Measurements from ENCODE around the gene SCEL.

Gene SCEL

GRCh38 chr13:77596777-77597176 is 61.3 kb downstream of the SCEL start:
- H3K4me1 Mint-ChIP-seq = peaks cover 4% of the 10 kb centered on the region
- DNase-seq = no peak
- no peak overlapping the region for H3K4me3 Mint-ChIP-seq
- no peaks in the 10 kb centered on the region for H3K36me3 Mint-ChIP-seq (ENCODE audit: low read depth)
- no peak for TF ChIP-seq CTCF (IDR thresholded peaks at IDR 0.05)
- no peaks in the 10 kb centered on the region for H3K27me3 Mint-ChIP-seq (ENCODE audit: low read depth, poor library complexity)
- H3K27ac Mint-ChIP-seq = no peak overlapping the region
- peaks cover 13% of the 10 kb centered on the region for H3K9me3 Mint-ChIP-seq

- Mint-ChIP-seq H3K27ac (no peak overlapping the region), H3K4me3 (no peak overlapping the region), H3K27me3 (ENCODE audit: low read depth, poor library complexity) (no peaks in the 10 kb centered on the region), H3K36me3 (ENCODE audit: low read depth) (no peaks in the 10 kb centered on the region), H3K9me3 (peaks cover under 1% of the 10 kb centered on the region), H3K4me1 (peaks cover 4% of the 10 kb centered on the region)
- DNase-seq = no peak
- TF ChIP-seq CTCF (IDR thresholded peaks at IDR 0.05) = no peak
Measured at GRCh38 chr13:77599351-77599750, 63.8 kb downstream of the SCEL start.

- Mint-ChIP-seq H3K27ac (no peak overlapping the region), H3K9me3 (no peaks in the 10 kb centered on the region), H3K36me3 (ENCODE audit: low read depth) (no peaks in the 10 kb centered on the region), H3K4me1 (no peaks in the 10 kb centered on the region), H3K27me3 (ENCODE audit: low read depth, poor library complexity) (no peaks in the 10 kb centered on the region), H3K4me3 (no peak overlapping the region)
- DNase-seq = no peak
- no peak for TF ChIP-seq CTCF (IDR thresholded peaks at IDR 0.05)
Measured at GRCh38 chr13:77600701-77601100, 65.2 kb downstream of the SCEL start.

- DNase-seq = no peak
- TF ChIP-seq CTCF (IDR thresholded peaks at IDR 0.05) = no peak
- H3K27me3 Mint-ChIP-seq (ENCODE audit: low read depth, poor library complexity) = no peaks in the 10 kb centered on the region
- H3K9me3 Mint-ChIP-seq = no peaks in the 10 kb centered on the region
- H3K36me3 Mint-ChIP-seq (ENCODE audit: low read depth) = no peaks in the 10 kb centered on the region
- no peak overlapping the region for H3K27ac Mint-ChIP-seq
- no peaks in the 10 kb centered on the region for H3K4me1 Mint-ChIP-seq
- no peak overlapping the region for H3K4me3 Mint-ChIP-seq
Measured at GRCh38 chr13:77611068-77611467, 75.6 kb downstream of the SCEL start.

- Mint-ChIP-seq H3K4me1 (peaks cover 5% of the 10 kb centered on the region), H3K27ac (no peak overlapping the region), H3K27me3 (ENCODE audit: low read depth, poor library complexity) (no peaks in the 10 kb centered on the region), H3K9me3 (no peaks in the 10 kb centered on the region), H3K4me3 (no peak overlapping the region), H3K36me3 (ENCODE audit: low read depth) (no peaks in the 10 kb centered on the region)
- DNase-seq = no peak
- no peak for TF ChIP-seq CTCF (IDR thresholded peaks at IDR 0.05)
Measured at GRCh38 chr13:77616027-77616426, 80.5 kb downstream of the SCEL start.

- Mint-ChIP-seq H3K4me3 (no peak overlapping the region), H3K27me3 (ENCODE audit: low read depth, poor library complexity) (peaks cover 3% of the 10 kb centered on the region), H3K4me1 (peaks cover 5% of the 10 kb centered on the region), H3K27ac (no peak overlapping the region), H3K9me3 (no peaks in the 10 kb centered on the region), H3K36me3 (ENCODE audit: low read depth) (no peaks in the 10 kb centered on the region)
- no peak for DNase-seq
- TF ChIP-seq CTCF (IDR thresholded peaks at IDR 0.05) = no peak
Measured at GRCh38 chr13:77619655-77620054, 84.1 kb downstream of the SCEL start.
